Natural killer cell (primary cell): Measurements from ENCODE around the gene DHTKD1. TPM values are rescaled to one million over a fixed set of nuclear protein-coding genes. Genes with fewer than 3 reads are reported as not detected.

Source experiments
- ATAC-seq, 3 donors: fragments of 150-1000 bp in 2 of 3; fragments of 200-7000 bp in 1 of 3; cut with Tn5 transposase; 1 replicate in 1 of 3; 2 replicates in 2 of 3; pipeline ENCODE4 v1.10.0; 2021; ENCODE audit warnings: mild to moderate bottlenecking in 2 of 3, moderate library complexity in 2 of 3
- DNase-seq, 2 donors: peaks; one replicate each; pipeline versions ENCODE4 v3.0.0 to v3.0.0-alpha.2; 2013 to 2021; ENCODE audit warnings: mixed read lengths in 1 of 2
- H3K27ac ChIP-seq: one replicate; pipeline ENCODE4 v1.5.1; 2013; ENCODE audit warnings: mild to moderate bottlenecking, low read length
- H3K27me3 ChIP-seq: one replicate; pipeline ENCODE4 v1.6.1; 2013; ENCODE audit warnings: low read length; ENCODE audit not compliant: control insufficient read depth, insufficient read depth
- H3K36me3 ChIP-seq: one replicate; pipeline ENCODE4 v1.6.1; 2013; ENCODE audit warnings: low read length; ENCODE audit not compliant: control insufficient read depth, insufficient read depth
- H3K4me1 ChIP-seq: one replicate; pipeline ENCODE4 v1.6.1; 2013; ENCODE audit warnings: low read length; ENCODE audit not compliant: control insufficient read depth, insufficient read depth
- H3K4me3 ChIP-seq: one replicate; pipeline ENCODE4 v1.5.1; 2013; ENCODE audit warnings: low read length
- H3K9me3 ChIP-seq: one replicate; pipeline ENCODE4 v1.6.1; 2013; ENCODE audit warnings: low read length; ENCODE audit not compliant: control insufficient read depth, insufficient read depth
- H3K27ac Mint-ChIP-seq, 2 donors: one replicate each; pipeline ENCODE4 v1.8.0; 2022; ENCODE audit warnings: mild to moderate bottlenecking in 2 of 2, mixed read lengths in 2 of 2, moderate library complexity in 1 of 2
- H3K27me3 Mint-ChIP-seq, 2 donors: one replicate each; pipeline ENCODE4 v1.8.0; 2022; ENCODE audit warnings: low read depth in 2 of 2, mixed read lengths in 2 of 2
- H3K36me3 Mint-ChIP-seq: one replicate; pipeline ENCODE4 v1.8.0; 2022; ENCODE audit warnings: mixed read lengths
- H3K4me1 Mint-ChIP-seq, 2 donors: one replicate each; pipeline ENCODE4 v1.8.0; 2022; ENCODE audit warnings: mixed read lengths in 2 of 2
- H3K4me3 Mint-ChIP-seq: one replicate; pipeline ENCODE4 v1.8.0; 2022; ENCODE audit warnings: mild to moderate bottlenecking, moderate library complexity, mixed read lengths
- H3K9me3 Mint-ChIP-seq, 2 donors: one replicate each; pipeline ENCODE4 v1.8.0; 2022; ENCODE audit warnings: mixed read lengths in 2 of 2
- CTCF ChIP-seq: fragments of 200-600 bp; IDR thresholded peaks from one replicate; pipeline ENCODE4 v1.8.0; 2022; ENCODE audit warnings: antibody characterized with exemption
- WGBS: methylation state at CpG from one replicate; pipeline ENCODE4 v1.1.7; 2013; ENCODE audit warnings: missing lambda C conversion rate; ENCODE audit not compliant: insufficient coverage; 5-methylcytosine and 5-hydroxymethylcytosine counted together
- intact Hi-C: fragments of 100-400 bp; cut with micrococcal nuclease; formaldehyde crosslinking; loops from one replicate; pipeline ENCODE4 v1.14.2; 2022
- total RNA-seq, 4 donors: library from RNA; stranded (reverse); fragments of 120-200 nt in 1 of 4; gene quantifications; one replicate each; pipeline versions ENCODE4 v1.2.3 to v1.2.4, GENCODE V29; 2013 to 2022

DHTKD1 gene
- total RNA-seq, 3 donors from 2014 or later (not counting 1 experiment from before 2014, with no cell fraction given), result 14.4 to 17.3 (median 14.8) TPM

- TF ChIP-seq CTCF, result no peak
- H3K36me3 Mint-ChIP-seq, result peaks cover 5% of the 10 kb centered on the region
- H3K4me3 Mint-ChIP-seq, result no peak overlapping the region
- no peaks in the 10 kb centered on the region for H3K4me1 ChIP-seq
- no peaks in the 10 kb centered on the region for H3K9me3 Mint-ChIP-seq
- no peak for DNase-seq
- no peak overlapping the region for H3K4me3 ChIP-seq
- ATAC-seq, result no peak
- no peak overlapping the region for H3K27ac ChIP-seq
- H3K36me3 ChIP-seq, result peaks cover 18% of the 10 kb centered on the region
- H3K27me3 ChIP-seq, result no peaks in the 10 kb centered on the region
- H3K27me3 Mint-ChIP-seq, result no peaks in the 10 kb centered on the region
- no peaks in the 10 kb centered on the region for H3K9me3 ChIP-seq
- intact Hi-C loops, result no loop called here
- WGBS, result 97% methylated on average over 11 of the region's 14 CpGs
- H3K4me1 Mint-ChIP-seq, result no peaks in the 10 kb centered on the region
- no peak overlapping the region for H3K27ac Mint-ChIP-seq
Measured at GRCh38 chr10:12156367-12157123, 87.8 kb downstream of the DHTKD1 start.

DNA sequence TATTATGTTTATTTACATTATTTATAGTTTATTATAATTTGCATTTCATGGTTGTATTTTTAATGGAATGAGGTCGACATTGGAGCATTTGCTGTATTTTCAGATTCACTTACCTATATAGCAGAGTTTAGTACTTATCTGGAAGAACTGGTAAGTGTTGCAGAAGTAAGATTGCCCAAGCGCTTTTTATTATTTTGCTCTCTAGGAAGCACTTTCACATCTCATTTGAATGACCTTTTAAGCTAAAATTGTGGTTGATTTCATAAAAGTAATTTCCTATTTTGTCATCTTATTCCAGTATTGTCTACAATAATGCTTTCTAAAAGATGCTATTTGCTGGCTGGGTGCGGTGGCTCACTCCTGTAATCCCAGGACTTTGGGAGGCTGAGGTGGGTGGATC is 89.4 kb downstream of the DHTKD1 start:
- Mint-ChIP-seq H3K36me3 (peaks cover 5% of the 10 kb centered on the region), H3K4me1 (no peaks in the 10 kb centered on the region), H3K4me3 (no peak overlapping the region), H3K9me3 (no peaks in the 10 kb centered on the region), H3K27ac (peak overlapping the region in 1 of 2 donors; percentile 15), H3K27me3 (no peaks in the 10 kb centered on the region)
- TF ChIP-seq CTCF, result no peak
- WGBS, result 83% methylated on average over 1 of the region's 3 CpGs
- no peak overlapping the region for H3K27ac ChIP-seq
- H3K36me3 ChIP-seq, result peaks cover 32% of the 10 kb centered on the region
- no peaks in the 10 kb centered on the region for H3K4me1 ChIP-seq
- DNase-seq (no peak), ATAC-seq (no peak)
- H3K4me3 ChIP-seq, result no peak overlapping the region
- no peaks in the 10 kb centered on the region for H3K27me3 ChIP-seq
- no peaks in the 10 kb centered on the region for H3K9me3 ChIP-seq
- intact Hi-C loops, result no loop called here

DNA sequence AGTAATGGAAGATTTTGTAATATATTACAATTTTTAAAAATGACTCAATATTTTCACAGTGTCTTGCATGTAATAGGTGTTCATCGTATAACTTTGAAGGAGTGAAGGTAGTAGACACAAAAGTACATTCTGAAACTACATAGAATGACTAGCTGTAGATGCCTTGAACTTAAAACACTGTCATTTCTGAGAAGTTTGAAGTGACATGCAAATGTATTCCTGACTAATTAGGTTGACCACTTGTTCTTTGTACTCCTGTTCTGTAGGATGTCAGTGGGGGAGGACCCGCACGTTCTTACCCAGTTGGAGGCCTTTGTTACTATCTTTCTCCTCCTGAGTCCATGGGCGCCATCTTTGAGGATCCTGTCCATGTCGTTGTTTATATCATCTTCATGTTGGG is 91.9 kb downstream of the DHTKD1 start:
- DNase-seq (no peak), ATAC-seq (no peak)
- Mint-ChIP-seq H3K27me3 (no peaks in the 10 kb centered on the region), H3K36me3 (peaks cover 17% of the 10 kb centered on the region), H3K9me3 (no peaks in the 10 kb centered on the region), H3K4me3 (no peak overlapping the region), H3K27ac (no peak overlapping the region), H3K4me1 (peaks cover 0 to 4% of the 10 kb centered on the region in 2 donors)
- Histone ChIP-seq H3K4me1 (no peaks in the 10 kb centered on the region), H3K36me3 (peaks cover 42% of the 10 kb centered on the region), H3K9me3 (no peaks in the 10 kb centered on the region), H3K27me3 (no peaks in the 10 kb centered on the region), H3K4me3 (no peak overlapping the region), H3K27ac (no peak overlapping the region)
- intact Hi-C loops, result no loop called here
- no peak for TF ChIP-seq CTCF
- WGBS, result 96% methylated on average over 4 of the region's 5 CpGs

GRCh38 chr10:12162927-12163326 is 94.2 kb downstream of the DHTKD1 start:
- peaks cover 0 to 4% of the 10 kb centered on the region in 2 donors for H3K4me1 Mint-ChIP-seq
- no peaks in the 10 kb centered on the region for H3K9me3 Mint-ChIP-seq
- intact Hi-C loops, result no loop called here
- H3K9me3 ChIP-seq, result no peaks in the 10 kb centered on the region
- H3K36me3 Mint-ChIP-seq, result peaks cover 22% of the 10 kb centered on the region
- no peak overlapping the region for H3K27ac Mint-ChIP-seq
- H3K36me3 ChIP-seq, result peaks cover 53% of the 10 kb centered on the region
- H3K4me3 ChIP-seq, result no peak overlapping the region
- H3K27me3 ChIP-seq, result no peaks in the 10 kb centered on the region
- H3K27me3 Mint-ChIP-seq, result no peaks in the 10 kb centered on the region
- 85% methylated on average over 6 of the region's 6 CpGs for WGBS
- no peak overlapping the region for H3K27ac ChIP-seq
- H3K4me1 ChIP-seq, result no peaks in the 10 kb centered on the region
- ATAC-seq (no peak), DNase-seq (no peak)
- TF ChIP-seq CTCF, result no peak
- H3K4me3 Mint-ChIP-seq, result no peak overlapping the region
